ENCODE data around the gene MAP7.

The MAP7 gene

GRCh38 chr6:136344420-136344819 lies 205.8 kb downstream of the MAP7 start:
- H4K20me1 ChIP-seq = no peaks in the 10 kb centered on the region
- peaks cover 0 to 8% (median 0%) of the 10 kb centered on the region in 11 experiments; a peak in 1 of 22 replicates for H3K36me3 ChIP-seq
- no peaks in the 10 kb centered on the region for H3K9me3 ChIP-seq (replicated peaks in 1 of 11)
- no peak overlapping the region for H3K27ac ChIP-seq
- no peak overlapping the region for H3K4me2 ChIP-seq
- TF ChIP-seq Cebpa-rat (IDR thresholded peaks at IDR 0.05) = no peak
- H3K4me3 ChIP-seq = no peak overlapping the region
- H3K9ac ChIP-seq = no peak overlapping the region
- H3K4me1 ChIP-seq = no peaks in the 10 kb centered on the region
- H3K27me3 ChIP-seq = no peaks in the 10 kb centered on the region

- Histone ChIP-seq H3K4me1 (no peaks in the 10 kb centered on the region), H4K20me1 (no peaks in the 10 kb centered on the region), H3K27ac (no peak overlapping the region), H3K27me3 (no peaks in the 10 kb centered on the region), H3K9me3 (replicated peaks in 1 of 11) (no peaks in the 10 kb centered on the region), H3K4me3 (no peak overlapping the region), H3K4me2 (no peak overlapping the region), H3K9ac (no peak overlapping the region), H3K36me3 (peaks cover 0 to 8% (median 0%) of the 10 kb centered on the region in 11 experiments; a peak in 1 of 22 replicates)
- no peak for TF ChIP-seq Cebpa-rat (IDR thresholded peaks at IDR 0.05)
These were observed 206.5 kb downstream of the MAP7 start for GRCh38 chr6:136343700-136344099.

- H3K36me3 ChIP-seq = peaks cover 0 to 8% (median 0%) of the 10 kb centered on the region in 11 experiments; a peak in 1 of 22 replicates
- H4K20me1 ChIP-seq = no peaks in the 10 kb centered on the region
- H3K4me1 ChIP-seq = no peaks in the 10 kb centered on the region
- no peak for TF ChIP-seq Cebpa-rat (IDR thresholded peaks at IDR 0.05)
- no peak overlapping the region for H3K27ac ChIP-seq
- no peak overlapping the region for H3K4me2 ChIP-seq
- H3K9ac ChIP-seq = no peak overlapping the region
- no peaks in the 10 kb centered on the region for H3K27me3 ChIP-seq
- no peaks in the 10 kb centered on the region for H3K9me3 ChIP-seq (replicated peaks in 1 of 11)
- H3K4me3 ChIP-seq = no peak overlapping the region
These were observed 206.9 kb downstream of the MAP7 start for GRCh38 chr6:136343275-136343674.

- Histone ChIP-seq H3K4me3 (no peak overlapping the region), H3K9ac (no peak overlapping the region), H3K9me3 (replicated peaks in 1 of 11) (no peaks in the 10 kb centered on the region), H3K4me2 (no peak overlapping the region), H3K27ac (no peak overlapping the region), H3K36me3 (peaks cover 0 to 8% (median 0%) of the 10 kb centered on the region in 11 experiments; a peak in 1 of 22 replicates), H3K27me3 (no peaks in the 10 kb centered on the region), H4K20me1 (no peaks in the 10 kb centered on the region), H3K4me1 (no peaks in the 10 kb centered on the region)
- TF ChIP-seq Cebpa-rat (IDR thresholded peaks at IDR 0.05) = no peak
These were observed 208.3 kb downstream of the MAP7 start for GRCh38 chr6:136341967-136342366.

- H3K4me1 ChIP-seq = no peaks in the 10 kb centered on the region
- peaks cover 0 to 8% (median 0%) of the 10 kb centered on the region in 11 experiments; a peak in 1 of 22 replicates for H3K36me3 ChIP-seq
- TF ChIP-seq Cebpa-rat (IDR thresholded peaks at IDR 0.05) = no peak
- H3K9ac ChIP-seq = no peak overlapping the region
- H3K27me3 ChIP-seq = no peaks in the 10 kb centered on the region
- H3K27ac ChIP-seq = no peak overlapping the region
- H3K4me2 ChIP-seq = no peak overlapping the region
- no peak overlapping the region for H3K4me3 ChIP-seq
- H3K9me3 ChIP-seq (replicated peaks in 1 of 11) = no peaks in the 10 kb centered on the region
- no peaks in the 10 kb centered on the region for H4K20me1 ChIP-seq
These were observed 208.9 kb downstream of the MAP7 start for GRCh38 chr6:136341367-136341766.

- no peak overlapping the region for H3K27ac ChIP-seq
- H3K27me3 ChIP-seq = no peaks in the 10 kb centered on the region
- H3K4me1 ChIP-seq = no peaks in the 10 kb centered on the region
- H3K9me3 ChIP-seq (replicated peaks in 1 of 11) = no peaks in the 10 kb centered on the region
- no peaks in the 10 kb centered on the region for H3K36me3 ChIP-seq
- H3K4me2 ChIP-seq = no peak overlapping the region
- no peak overlapping the region for H3K4me3 ChIP-seq
- H3K9ac ChIP-seq = no peak overlapping the region
- no peaks in the 10 kb centered on the region for H4K20me1 ChIP-seq
- TF ChIP-seq Cebpa-rat (IDR thresholded peaks at IDR 0.05) = no peak
These were observed 211.7 kb downstream of the MAP7 start for GRCh38 chr6:136338486-136338885.

- H3K4me3 ChIP-seq = no peak overlapping the region
- no peaks in the 10 kb centered on the region for H3K9me3 ChIP-seq (replicated peaks in 1 of 11)
- no peak overlapping the region for H3K27ac ChIP-seq
- no peaks in the 10 kb centered on the region for H3K27me3 ChIP-seq
- H3K4me1 ChIP-seq = no peaks in the 10 kb centered on the region
- no peaks in the 10 kb centered on the region for H3K36me3 ChIP-seq
- no peak overlapping the region for H3K4me2 ChIP-seq
- no peaks in the 10 kb centered on the region for H4K20me1 ChIP-seq
- no peak overlapping the region for H3K9ac ChIP-seq
- no peak for TF ChIP-seq Cebpa-rat (IDR thresholded peaks at IDR 0.05)
These were observed 212.6 kb downstream of the MAP7 start for GRCh38 chr6:136337606-136338005.

- H3K36me3 ChIP-seq = no peaks in the 10 kb centered on the region
- no peak overlapping the region for H3K27ac ChIP-seq
- TF ChIP-seq Cebpa-rat (IDR thresholded peaks at IDR 0.05) = no peak
- H3K4me3 ChIP-seq = no peak overlapping the region
- no peaks in the 10 kb centered on the region for H3K4me1 ChIP-seq
- H4K20me1 ChIP-seq = no peaks in the 10 kb centered on the region
- no peaks in the 10 kb centered on the region for H3K27me3 ChIP-seq
- no peak overlapping the region for H3K4me2 ChIP-seq
- no peak overlapping the region for H3K9ac ChIP-seq
- no peaks in the 10 kb centered on the region for H3K9me3 ChIP-seq (replicated peaks in 1 of 11)
These were observed 213.1 kb downstream of the MAP7 start for GRCh38 chr6:136337121-136337520.

GRCh38 chr6:136335736-136336363 lies 214.4 kb downstream of the MAP7 start:
- no peaks in the 10 kb centered on the region for H3K4me1 ChIP-seq
- no peak overlapping the region for H3K4me2 ChIP-seq
- H3K36me3 ChIP-seq = no peaks in the 10 kb centered on the region
- H3K9ac ChIP-seq = no peak overlapping the region
- no peaks in the 10 kb centered on the region for H3K9me3 ChIP-seq (replicated peaks in 1 of 11)
- no peaks in the 10 kb centered on the region for H4K20me1 ChIP-seq
- no peak overlapping the region for H3K4me3 ChIP-seq
- no peaks in the 10 kb centered on the region for H3K27me3 ChIP-seq
- no peak overlapping the region for H3K27ac ChIP-seq
- no peak for TF ChIP-seq Cebpa-rat (IDR thresholded peaks at IDR 0.05)

- no peaks in the 10 kb centered on the region for H3K9me3 ChIP-seq (replicated peaks in 1 of 11)
- H3K4me1 ChIP-seq = no peaks in the 10 kb centered on the region
- no peak overlapping the region for H3K4me2 ChIP-seq
- H3K9ac ChIP-seq = no peak overlapping the region
- H3K4me3 ChIP-seq = no peak overlapping the region
- H3K36me3 ChIP-seq = no peaks in the 10 kb centered on the region
- H3K27ac ChIP-seq = no peak overlapping the region
- no peak for TF ChIP-seq Cebpa-rat (IDR thresholded peaks at IDR 0.05)
- no peaks in the 10 kb centered on the region for H3K27me3 ChIP-seq
- H4K20me1 ChIP-seq = no peaks in the 10 kb centered on the region
These were observed 215.4 kb downstream of the MAP7 start for GRCh38 chr6:136334853-136335252.

All from BLaER1 treated with 17β-estradiol and CSF1 and Interleukin-3, amounts not matched to agents 10 nM and 100 nM (cell line).